Psoas muscle (tissue), 8 donors: Measurements from ENCODE around the gene RIN3. TPM values are rescaled to one million over a fixed set of nuclear protein-coding genes. Genes with fewer than 3 reads are reported as not detected.

Experiments used
- ATAC-seq, 4 donors: fragments of 200-7000 bp; cut with Tn5 transposase; one replicate each; pipeline ENCODE4 v1.9.1; 2020; ENCODE audit warnings: moderate library complexity in 3 of 4, mild to moderate bottlenecking in 2 of 4
- DNase-seq, 2 donors: peaks; one replicate each; pipeline ENCODE4 v3.0.0-alpha.2; 2020
- H3K27ac ChIP-seq: fragments of 200-600 bp; one replicate; pipeline ENCODE4 v1.8.0; 2022
- H3K27me3 ChIP-seq, 3 donors: fragments of 200-600 bp in 1 of 3; one replicate each; pipeline versions ENCODE4 v1.6.1 to v1.8.0; 2013 to 2022; ENCODE audit warnings: low read length in 2 of 3, mild to moderate bottlenecking in 2 of 3, moderate library complexity in 1 of 3; ENCODE audit not compliant: insufficient read depth in 3 of 3
- H3K36me3 ChIP-seq, 2 donors: fragments of 200-600 bp in 1 of 2; one replicate each; pipeline versions ENCODE4 v1.6.1 to v1.8.0; 2013 to 2022; ENCODE audit warnings: low read depth in 1 of 2, mild to moderate bottlenecking in 1 of 2, moderate library complexity in 1 of 2; ENCODE audit not compliant: insufficient read depth in 1 of 2
- H3K4me1 ChIP-seq: fragments of 200-600 bp; one replicate; pipeline ENCODE4 v1.8.0; 2022
- H3K4me3 ChIP-seq: fragments of 200-600 bp; one replicate; pipeline ENCODE4 v1.8.0; 2022; ENCODE audit warnings: mild to moderate bottlenecking
- H3K9me3 ChIP-seq: fragments of 200-600 bp; one replicate; pipeline ENCODE4 v1.8.0; 2022
- CTCF ChIP-seq: fragments of 200-600 bp; IDR thresholded peaks from one replicate; pipeline ENCODE4 v1.8.0; 2022; ENCODE audit warnings: antibody characterized with exemption
- WGBS, 3 donors: extraction: QIAGEN DNeasy Blood & Tissue Kit; methylation state at CpG; one replicate each; pipeline versions ENCODE4 v1.1.6 to v1.1.7; 2013; 5-methylcytosine and 5-hydroxymethylcytosine counted together
- intact Hi-C, 2 donors: fragments of 100-400 bp; cut with DNase I; formaldehyde crosslinking; loops; one replicate each; pipeline versions ENCODE4 v1.11.0 to v1.14.2; 2022
- polyA plus RNA-seq, 3 donors: library from polyadenylated mRNA; stranded (reverse); fragments of 200-250 nt; gene quantifications; one replicate each; pipeline ENCODE4 v1.2.3, GENCODE V29; 2013
- total RNA-seq, 4 donors: library from RNA; stranded (reverse); fragmentation: NEBNext Ultra II Directional in 2 of 4; extraction: Animal tissue kit (Norgen Biotek cat#: 25700) in 2 of 4; gene quantifications; one replicate each; pipeline versions ENCODE4 v1.2.1 to v1.2.4, GENCODE V29; 2021 to 2023
- donor health status: healthy with polysubstance abuse.
- donor health status: DM: no; HTN: no; CAD: no; lungs with moderate emphysema.
- donor health status: Bipolar disorder and iron deficiency.
- donor health status: healthy.
- donor health status: DM: yes; HTN: yes; CAD: no.
- donor health status: DM: no; HTN: no; CAD: no.
- donor health status: DM: no; HTN: no; CAD: no.
- donor health status: DM: yes; HTN: yes; CAD: no.

RIN3 gene
- total and polyA plus RNA-seq, 7 donors = 1.2 to 8.7 (median 3.8) TPM

- intact Hi-C loops = no loop called here
Measured at GRCh38 chr14:92595267-92595666, 81.7 kb downstream of the RIN3 start.

GRCh38 chr14:92596331-92596907 lies 82.8 kb downstream of the RIN3 start:
- 75 to 83% (median 76%) methylated on average over 9 of the region's 9 CpGs for WGBS, 3 donors
- H3K9me3 ChIP-seq = peaks cover 11% of the 10 kb centered on the region
- H3K27ac ChIP-seq = no peak overlapping the region
- H3K4me1 ChIP-seq = no peaks in the 10 kb centered on the region
- no peak overlapping the region for H3K4me3 ChIP-seq
- H3K27me3 ChIP-seq = no peaks in the 10 kb centered on the region
- no peak for ATAC-seq
- DNase-seq = no peak
- no peak for TF ChIP-seq CTCF
- intact Hi-C loops = no loop called here
- no peaks in the 10 kb centered on the region for H3K36me3 ChIP-seq

More at GRCh38 chr14:92595267-92595666, 81.7 kb downstream of the RIN3 start:
- Histone ChIP-seq H3K27me3 (no peaks in the 10 kb centered on the region), H3K9me3 (peaks cover 16% of the 10 kb centered on the region), H3K4me1 (no peaks in the 10 kb centered on the region), H3K4me3 (no peak overlapping the region), H3K36me3 (no peaks in the 10 kb centered on the region), H3K27ac (no peak overlapping the region)
- DNase-seq = no peak
- TF ChIP-seq CTCF = no peak
- WGBS, 3 donors = 97 to 100% (median 97%) methylated on average over 3 of the region's 3 CpGs
- ATAC-seq = no peak

DNA sequence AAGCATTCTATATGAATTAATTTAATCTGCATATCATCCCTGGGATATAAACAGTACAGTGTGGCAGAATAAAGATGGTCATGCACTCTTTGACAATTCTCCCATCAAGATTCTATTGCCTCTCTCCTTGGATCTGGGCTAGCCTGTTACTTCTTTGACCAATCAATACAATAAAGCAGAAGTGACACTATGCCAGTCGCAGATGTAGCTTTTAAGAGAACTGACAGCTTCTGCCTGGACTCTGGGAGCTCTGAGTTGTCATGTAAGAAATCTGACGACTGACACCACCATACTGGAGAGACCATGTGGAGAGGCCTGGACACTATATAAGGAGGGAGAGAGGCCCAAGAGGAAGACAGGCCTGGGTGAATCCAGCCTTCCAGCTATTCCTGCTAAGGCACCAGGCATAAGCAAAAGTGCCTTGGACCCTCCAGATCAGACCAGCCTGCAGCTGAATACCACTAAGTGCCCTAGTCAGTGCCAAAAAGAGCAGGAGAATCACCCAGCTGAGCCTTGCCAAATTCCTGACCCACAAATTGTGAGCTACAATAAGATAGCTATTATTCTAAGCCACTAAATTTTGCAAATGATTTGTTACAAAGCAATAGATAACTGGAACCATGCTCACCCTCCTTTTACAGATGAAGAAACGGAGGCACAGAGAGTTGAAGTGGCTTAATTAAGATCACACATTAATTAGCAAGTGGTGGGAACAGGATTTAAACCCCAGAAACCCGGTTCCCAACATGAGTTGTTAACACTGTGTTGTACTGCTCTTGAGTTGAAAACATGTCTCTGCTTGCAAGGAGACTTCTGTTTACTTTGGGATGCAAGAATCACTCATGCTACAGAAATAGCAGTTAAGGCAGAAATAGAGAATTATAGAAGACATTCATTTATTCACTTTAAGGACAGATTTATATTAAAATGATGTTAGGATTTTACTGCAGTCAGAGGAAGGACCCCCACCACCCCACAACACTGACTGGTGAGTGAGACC lies 84.6 kb downstream of the RIN3 start:
- Histone ChIP-seq H3K27ac (no peak overlapping the region), H3K36me3 (no peaks in the 10 kb centered on the region), H3K27me3 (no peaks in the 10 kb centered on the region), H3K4me3 (no peak overlapping the region), H3K4me1 (no peaks in the 10 kb centered on the region), H3K9me3 (peaks cover 5% of the 10 kb centered on the region)
- no peak for ATAC-seq
- intact Hi-C loops = no loop called here
- 88 to 96% (median 93%) methylated on average over 4 of the region's 4 CpGs for WGBS, 3 donors
- DNase-seq = no peak
- no peak for TF ChIP-seq CTCF

- H3K4me1 ChIP-seq = no peaks in the 10 kb centered on the region
- H3K36me3 ChIP-seq = no peaks in the 10 kb centered on the region
- H3K27ac ChIP-seq = no peak overlapping the region
- ATAC-seq (no peak), DNase-seq (no peak)
- WGBS, 3 donors = 87 to 95% (median 89%) methylated on average over 3 of the region's 3 CpGs
- H3K27me3 ChIP-seq = peaks cover 0 to 4% (median 0%) of the 10 kb centered on the region in 3 donors
- H3K4me3 ChIP-seq = no peak overlapping the region
- H3K9me3 ChIP-seq = no peaks in the 10 kb centered on the region
- intact Hi-C loops = no loop called here
- TF ChIP-seq CTCF = no peak
Measured at GRCh38 chr14:92599811-92600210, 86.2 kb downstream of the RIN3 start.
